HEK293 (cell line): ENCODE data around the gene STEEP1.
A peak's percentile ranks its signal among the peaks of the same experiment; 100 is the strongest.

Experiments
- AEBP2 ChIP-seq: fragments of 450-650 bp; formaldehyde crosslinking; IDR thresholded peaks from 2 replicates; pipeline ENCODE4 v1.5.1; 2016; ENCODE audit warnings: missing biosample characterization, missing genetic modification characterization, borderline replicate concordance
- BCL11B ChIP-seq: fragments of 450-650 bp; formaldehyde crosslinking; IDR thresholded peaks from 2 replicates; pipeline ENCODE4 v1.5.1; 2016; ENCODE audit warnings: low read depth, missing biosample characterization, missing genetic modification characterization
- EGR2 ChIP-seq: fragments of 450-650 bp; formaldehyde crosslinking; IDR thresholded peaks from 2 replicates; pipeline ENCODE4 v1.5.1; 2016; ENCODE audit warnings: low read depth, missing biosample characterization, missing genetic modification characterization
- KLF9 ChIP-seq: fragments of 450-650 bp; formaldehyde crosslinking; IDR thresholded peaks from 2 replicates; pipeline ENCODE4 v1.5.1; 2016; ENCODE audit warnings: missing biosample characterization, missing genetic modification characterization, low read depth
- PATZ1 ChIP-seq: fragments of 450-650 bp; formaldehyde crosslinking; IDR thresholded peaks from 2 replicates; pipeline ENCODE4 v1.5.1; 2016; ENCODE audit warnings: missing biosample characterization, missing genetic modification characterization
- PRDM6 ChIP-seq: fragments of 450-650 bp; formaldehyde crosslinking; IDR thresholded peaks from 2 replicates; pipeline ENCODE4 v1.5.1; 2017; ENCODE audit warnings: missing biosample characterization, missing genetic modification characterization
- SALL2 ChIP-seq: fragments of 450-650 bp; formaldehyde crosslinking; IDR thresholded peaks from 2 replicates; pipeline ENCODE4 v1.5.0; 2017; ENCODE audit warnings: missing biosample characterization, mild to moderate bottlenecking, missing genetic modification characterization, borderline replicate concordance
- TCF7L2 ChIP-seq: IDR thresholded peaks from 2 replicates; pipeline ENCODE4 v1.6.1; 2011; ENCODE audit warnings: low read depth, mild to moderate bottlenecking, inconsistent platforms, low read length, moderate library complexity, borderline replicate concordance
- YY1 ChIP-seq: fragments of 450-650 bp; formaldehyde crosslinking; IDR thresholded peaks from 2 replicates; pipeline ENCODE4 v1.5.1; 2018; ENCODE audit warnings: missing biosample characterization, missing genetic modification characterization
- ZBTB10 ChIP-seq: fragments of 450-650 bp; formaldehyde crosslinking; IDR thresholded peaks from 2 replicates; pipeline ENCODE4 v1.5.1; 2016; ENCODE audit warnings: missing biosample characterization, missing genetic modification characterization
- ZBTB26 ChIP-seq: fragments of 450-650 bp; formaldehyde crosslinking; optimal IDR thresholded peaks from 2 replicates; pipeline ENCODE3; 2016; ENCODE audit warnings: missing biosample characterization, mild to moderate bottlenecking, missing genetic modification characterization
- ZBTB6 ChIP-seq: fragments of 450-650 bp; formaldehyde crosslinking; IDR thresholded peaks from 2 replicates; pipeline ENCODE4 v1.5.1; 2017; ENCODE audit warnings: missing biosample characterization, missing genetic modification characterization
- ZBTB8A ChIP-seq: fragments of 450-650 bp; formaldehyde crosslinking; IDR thresholded peaks from 2 replicates; pipeline ENCODE4 v1.5.1; 2016; ENCODE audit warnings: missing biosample characterization, missing genetic modification characterization
- ZFP37 ChIP-seq: fragments of 450-650 bp; formaldehyde crosslinking; IDR thresholded peaks from 2 replicates; pipeline ENCODE4 v1.5.1; 2016; ENCODE audit warnings: missing biosample characterization, missing genetic modification characterization
- ZNF18 ChIP-seq: fragments of 450-650 bp; formaldehyde crosslinking; IDR thresholded peaks from 2 replicates; pipeline ENCODE4 v1.5.1; 2016; ENCODE audit warnings: missing biosample characterization, missing genetic modification characterization
- ZNF280D ChIP-seq: fragments of 450-650 bp; formaldehyde crosslinking; IDR thresholded peaks from 2 replicates; pipeline ENCODE4 v1.5.1; 2016; ENCODE audit warnings: missing biosample characterization, missing genetic modification characterization
- ZNF302 ChIP-seq: fragments of 450-650 bp; formaldehyde crosslinking; IDR thresholded peaks from 2 replicates; pipeline ENCODE4 v1.5.1; 2016; ENCODE audit warnings: missing biosample characterization, missing genetic modification characterization, low read depth
- ZNF324 ChIP-seq: fragments of 450-650 bp; formaldehyde crosslinking; IDR thresholded peaks from 2 replicates; pipeline ENCODE4 v1.5.1; 2016; ENCODE audit warnings: missing biosample characterization, missing genetic modification characterization
- ZNF626 ChIP-seq: fragments of 450-650 bp; sonication (Bioruptor Pico); formaldehyde crosslinking; IDR thresholded peaks from 2 replicates; pipeline ENCODE4 v1.5.1; 2018; ENCODE audit warnings: missing biosample characterization, missing genetic modification characterization, inconsistent platforms
- ZNF639 ChIP-seq: fragments of 450-650 bp; formaldehyde crosslinking; IDR thresholded peaks from 2 replicates; pipeline ENCODE4 v1.5.1; 2016; ENCODE audit warnings: missing biosample characterization, missing genetic modification characterization
- ZNF777 ChIP-seq: fragments of 450-650 bp; formaldehyde crosslinking; IDR thresholded peaks from 2 replicates; pipeline ENCODE4 v1.5.1; 2017; ENCODE audit warnings: missing biosample characterization, missing genetic modification characterization, borderline replicate concordance
- ZSCAN16 ChIP-seq: fragments of 450-650 bp; formaldehyde crosslinking; IDR thresholded peaks from 2 replicates; pipeline ENCODE4 v1.5.1; 2016; ENCODE audit warnings: missing biosample characterization, missing genetic modification characterization

Gene STEEP1

GRCh38 chrX:119565107-119565663 is at the start of gene STEEP1 (continued):
- TF ChIP-seq ZNF18 (no peak), EGR2 (tag by site-specific recombination) (peak; percentile 25; the same call in 1 of the 2 replicates), ZBTB8A (peak; percentile 44; the same call in 1 of the 2 replicates), ZFP37 (no peak), ZNF777 (no peak), ZNF324 (tag by site-specific recombination) (no peak), ZNF302 (tag by site-specific recombination) (no peak), KLF9 (tag by site-specific recombination) (no peak), ZBTB6 (tag by site-specific recombination) (no peak), ZBTB10 (tag by site-specific recombination) (no peak), PRDM6 (tag by site-specific recombination) (0 out of 2 replicates have a peak, but pooled peaks have one; percentile 21), PATZ1 (tag by site-specific recombination) (no peak), ZNF639 (tag by site-specific recombination) (no peak), ZNF280D (no peak), ZNF626 (tag by site-specific recombination) (no peak), YY1 (tag by site-specific recombination) (no peak), SALL2 (tag by site-specific recombination) (no peak), TCF7L2 (no peak), AEBP2 (tag by site-specific recombination) (no peak), ZSCAN16 (no peak), ZBTB26 (tag by site-specific recombination) (no peak), BCL11B (tag by site-specific recombination) (no peak)
